Bronchial epithelial cell (primary cell): ENCODE measurements around the gene WDR48. TPM values are rescaled to one million over a fixed set of nuclear protein-coding genes. Genes with fewer than 3 reads are reported as not detected.

Experiments
- DNase-seq: peaks from one replicate; pipeline ENCODE4 v3.0.0-alpha.2; 2010; ENCODE audit warnings: low read depth
- FAIRE-seq: peaks from 2 replicates; lab custom pipeline; 2011; peaks lifted over from hg19 to GRCh38; lab: Jason Lieb, UNC
- H3K27me3 ChIP-seq: 2 replicates; pipeline ENCODE4 v1.5.1; 2011; ENCODE audit warnings: low read length; ENCODE audit not compliant: control insufficient read depth, insufficient read depth
- H3K36me3 ChIP-seq: 2 replicates; pipeline ENCODE4 v1.5.1; 2011; ENCODE audit warnings: low read length; ENCODE audit not compliant: control insufficient read depth, insufficient read depth
- H3K4me3 ChIP-seq: 2 replicates; pipeline ENCODE4 v1.5.1; 2011; ENCODE audit warnings: mild to moderate bottlenecking, low read depth, low read length, control low read depth
- total RNA-seq: library from RNA; depleted of rRNA; stranded (reverse); fragments of >200 nt; gene quantifications from 2 replicates; pipeline ENCODE4 v1.2.1, GENCODE V29; 2014
- TF ChIP-seq, protein P1 (sequence below): IDR thresholded peaks from 2 replicates; pipeline ENCODE4 v1.5.1; 2011; ENCODE audit warnings: mild to moderate bottlenecking, moderate library complexity, low read length, control low read depth, inconsistent platforms; ENCODE audit not compliant: insufficient read depth, severe bottlenecking

WDR48 gene
- total RNA-seq, 1 donor from 2014 or later: 20.0 TPM

DNA sequence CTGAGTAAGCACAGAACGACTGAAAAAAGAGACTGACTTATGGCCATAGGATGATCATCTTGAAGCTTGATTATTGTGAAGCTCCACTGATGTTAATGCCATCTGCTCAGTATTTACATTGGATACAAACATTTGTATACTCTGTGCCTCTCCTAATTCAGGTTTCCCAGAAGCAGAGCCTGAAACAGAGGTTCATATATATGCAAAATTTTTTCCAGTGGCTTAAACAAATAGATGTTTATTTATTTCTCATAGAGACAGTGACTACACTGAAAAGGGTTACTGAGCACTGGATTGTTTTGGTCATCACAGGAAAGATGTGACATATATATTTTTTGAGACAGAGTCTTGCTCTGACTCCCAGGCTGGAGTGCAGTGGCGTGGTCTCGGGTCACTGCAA is 36.4 kb upstream of the WDR48 start:
- TF ChIP-seq, protein P1, sequence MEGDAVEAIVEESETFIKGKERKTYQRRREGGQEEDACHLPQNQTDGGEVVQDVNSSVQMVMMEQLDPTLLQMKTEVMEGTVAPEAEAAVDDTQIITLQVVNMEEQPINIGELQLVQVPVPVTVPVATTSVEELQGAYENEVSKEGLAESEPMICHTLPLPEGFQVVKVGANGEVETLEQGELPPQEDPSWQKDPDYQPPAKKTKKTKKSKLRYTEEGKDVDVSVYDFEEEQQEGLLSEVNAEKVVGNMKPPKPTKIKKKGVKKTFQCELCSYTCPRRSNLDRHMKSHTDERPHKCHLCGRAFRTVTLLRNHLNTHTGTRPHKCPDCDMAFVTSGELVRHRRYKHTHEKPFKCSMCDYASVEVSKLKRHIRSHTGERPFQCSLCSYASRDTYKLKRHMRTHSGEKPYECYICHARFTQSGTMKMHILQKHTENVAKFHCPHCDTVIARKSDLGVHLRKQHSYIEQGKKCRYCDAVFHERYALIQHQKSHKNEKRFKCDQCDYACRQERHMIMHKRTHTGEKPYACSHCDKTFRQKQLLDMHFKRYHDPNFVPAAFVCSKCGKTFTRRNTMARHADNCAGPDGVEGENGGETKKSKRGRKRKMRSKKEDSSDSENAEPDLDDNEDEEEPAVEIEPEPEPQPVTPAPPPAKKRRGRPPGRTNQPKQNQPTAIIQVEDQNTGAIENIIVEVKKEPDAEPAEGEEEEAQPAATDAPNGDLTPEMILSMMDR: no peak
- Histone ChIP-seq H3K27me3 (no peaks in the 10 kb centered on the region), H3K36me3 (no peaks in the 10 kb centered on the region), H3K4me3 (no peak overlapping the region)
- FAIRE-seq (no peak), DNase-seq (no peak)

DNA sequence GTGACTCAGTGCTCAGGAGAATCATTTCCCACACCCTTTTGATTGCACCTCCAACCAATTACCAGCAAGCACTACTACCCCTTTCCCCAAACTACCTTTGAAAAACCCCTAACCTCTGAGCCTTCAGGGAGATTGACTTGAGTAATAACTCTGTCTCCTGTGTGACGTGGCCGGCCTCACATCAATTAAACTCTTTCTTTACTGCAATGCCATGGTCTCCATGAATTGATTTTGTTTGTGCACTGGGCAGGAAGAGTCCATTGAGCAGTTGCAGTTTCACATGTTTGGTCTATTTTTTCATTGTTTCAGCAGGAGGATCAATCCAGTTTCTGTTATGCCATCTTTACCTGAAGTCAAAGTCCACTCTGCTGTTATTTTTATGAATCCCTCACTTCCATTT is 32.5 kb upstream of the WDR48 start:
- TF ChIP-seq, protein P1: no peak
- no peak for FAIRE-seq
- no peak overlapping the region for H3K4me3 ChIP-seq

DNA sequence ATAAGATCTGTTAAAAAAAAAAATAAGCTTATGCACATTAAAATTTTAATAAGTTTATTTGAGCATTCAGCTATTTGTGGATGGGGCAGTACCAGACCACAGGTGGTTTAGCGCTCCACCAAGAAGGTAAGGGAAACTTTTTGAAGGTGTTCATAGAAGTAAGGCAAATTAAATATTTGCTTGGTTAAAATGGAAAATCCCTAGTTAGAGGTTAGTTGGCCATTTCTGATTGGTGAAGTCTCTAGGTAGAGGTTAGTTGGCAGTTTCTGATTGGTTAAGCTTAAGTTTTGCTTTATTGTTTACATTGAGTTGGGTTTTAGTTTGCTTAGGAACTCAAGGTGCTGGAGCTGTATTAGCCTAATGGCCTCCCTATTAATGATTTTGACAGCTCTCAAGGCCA is 30.8 kb upstream of the WDR48 start:
- TF ChIP-seq, protein P1: no peak
- Histone ChIP-seq H3K4me3 (no peak overlapping the region), H3K36me3 (no peaks in the 10 kb centered on the region), H3K27me3 (no peaks in the 10 kb centered on the region)
- peak; percentile 14 for DNase-seq
- no peak for FAIRE-seq

More for the DNA sequence above, 32.5 kb upstream of the WDR48 start:
- no peak for DNase-seq
- Histone ChIP-seq H3K27me3 (no peaks in the 10 kb centered on the region), H3K36me3 (no peaks in the 10 kb centered on the region)

DNA sequence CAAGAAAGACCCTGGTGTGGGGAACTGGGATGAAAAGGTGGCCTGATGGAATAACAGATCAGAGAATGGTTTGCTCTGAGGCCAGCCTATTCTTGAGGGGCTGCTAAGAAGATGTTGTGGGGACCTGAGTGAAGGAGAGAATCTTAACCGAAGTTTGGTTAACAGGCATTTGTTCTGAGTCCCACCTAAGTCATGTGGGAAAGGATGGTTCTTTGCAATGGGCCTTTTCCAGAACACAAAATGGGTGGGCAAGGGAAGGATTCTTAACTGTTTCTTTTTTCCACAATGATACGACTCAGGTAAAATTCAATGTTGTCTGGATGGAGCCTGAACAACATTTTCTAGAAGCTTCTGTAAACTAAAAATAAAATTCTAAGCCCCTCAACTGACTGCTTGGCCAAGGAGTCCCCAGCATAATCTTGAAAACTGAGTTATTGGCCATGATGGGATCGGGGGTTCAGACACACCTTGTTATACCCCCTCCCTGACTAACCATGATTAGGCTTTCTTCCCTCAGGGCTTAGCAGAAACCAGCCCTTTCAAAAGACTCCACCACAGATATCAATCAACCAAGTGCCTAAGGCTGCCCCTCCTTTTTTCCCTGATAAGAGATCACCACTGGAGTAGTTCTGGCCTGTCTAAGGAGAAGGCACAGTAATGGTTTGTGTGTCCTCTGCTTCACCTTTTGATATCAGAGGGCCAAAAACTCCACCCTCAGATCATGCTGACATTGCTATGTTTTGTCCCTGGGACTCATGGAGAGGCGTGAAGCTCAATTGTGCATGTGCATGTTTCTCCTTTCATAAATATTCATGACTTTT is 30.1 kb upstream of the WDR48 start:
- DNase-seq (no peak), FAIRE-seq (no peak)
- TF ChIP-seq, protein P1: no peak
- Histone ChIP-seq H3K27me3 (no peaks in the 10 kb centered on the region), H3K36me3 (no peaks in the 10 kb centered on the region), H3K4me3 (no peak overlapping the region)

DNA sequence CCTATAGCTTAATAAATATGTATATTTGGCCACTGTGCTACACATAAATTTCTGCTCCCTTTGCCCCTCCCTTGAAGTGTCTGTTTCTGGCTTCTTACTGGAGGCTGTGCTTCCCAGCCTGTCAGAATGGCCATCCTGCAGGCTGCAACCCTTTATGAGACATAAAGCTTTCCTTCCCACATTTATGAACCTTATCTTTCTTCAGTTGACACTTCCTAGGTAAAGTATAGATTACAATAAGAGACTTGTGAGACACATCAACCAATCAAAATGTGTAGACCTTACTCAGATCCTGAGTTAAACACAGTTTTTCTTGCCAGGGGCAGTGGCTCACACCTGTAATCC is 29.6 kb upstream of the WDR48 start:
- no peaks in the 10 kb centered on the region for H3K27me3 ChIP-seq

More for the DNA sequence above, 29.6 kb upstream of the WDR48 start:
- TF ChIP-seq, protein P1: no peak
- no peak for DNase-seq
- no peak overlapping the region for H3K4me3 ChIP-seq
- H3K36me3 ChIP-seq: no peaks in the 10 kb centered on the region
- FAIRE-seq: no peak
